Renal cortical epithelial cell (primary cell): ENCODE results near the gene ACBD6. TPM values are rescaled to one million over a fixed set of nuclear protein-coding genes. Genes with fewer than 3 reads are reported as not detected.
A peak's percentile ranks its signal among the peaks of the same experiment; 100 is the strongest.

ENCODE experiments used
- DNase-seq: peaks from one replicate; pipeline ENCODE4 v3.0.0-alpha.2; 2011; ENCODE audit warnings: low read depth
- total RNA-seq: library from RNA; depleted of rRNA; stranded (reverse); fragments of >200 nt; gene quantifications from 2 replicates; pipeline ENCODE4 v1.2.3, GENCODE V29; 2014

ACBD6 gene
- total RNA-seq, 1 donor from 2014 or later = 41.0 TPM

GRCh38 chr1:180256341-180257027, 245.9 kb downstream of the ACBD6 start:
- DNase-seq = no peak

- DNase-seq = no peak
Measured at GRCh38 chr1:180255536-180256340, 246.6 kb downstream of the ACBD6 start.

GRCh38 chr1:180254854-180255253, 247.5 kb downstream of the ACBD6 start:
- no peak for DNase-seq

GRCh38 chr1:180254496-180254819, 247.9 kb downstream of the ACBD6 start:
- no peak for DNase-seq

- no peak for DNase-seq
Measured at GRCh38 chr1:180253585-180254495, 248.5 kb downstream of the ACBD6 start.

- DNase-seq = peak; percentile 55
Measured at GRCh38 chr1:180252638-180253536, 249.5 kb downstream of the ACBD6 start.

- DNase-seq = no peak
Measured at GRCh38 chr1:180251526-180252305, 250.7 kb downstream of the ACBD6 start.

- DNase-seq = no peak
Measured at GRCh38 chr1:180250883-180251509, 251.4 kb downstream of the ACBD6 start.

- DNase-seq = no peak
Measured at GRCh38 chr1:180250499-180250770, 251.9 kb downstream of the ACBD6 start.

GRCh38 chr1:180249725-180250498, 252.5 kb downstream of the ACBD6 start:
- no peak for DNase-seq

- DNase-seq = no peak
Measured at GRCh38 chr1:180248731-180249681, 253.4 kb downstream of the ACBD6 start.

GRCh38 chr1:180248176-180248575, 254.2 kb downstream of the ACBD6 start:
- no peak for DNase-seq

- no peak for DNase-seq
Measured at GRCh38 chr1:180247580-180247979, 254.8 kb downstream of the ACBD6 start.

GRCh38 chr1:180247061-180247460, 255.3 kb downstream of the ACBD6 start:
- DNase-seq = peak; percentile 57

GRCh38 chr1:180246579-180246978, 255.8 kb downstream of the ACBD6 start:
- no peak for DNase-seq

- peak; percentile 49 for DNase-seq
Measured at GRCh38 chr1:180244840-180245239, 257.5 kb downstream of the ACBD6 start.

GRCh38 chr1:180243517-180244221, 258.7 kb downstream of the ACBD6 start:
- DNase-seq = no peak
